ENCODE data around the gene FXYD5. TPM values are rescaled to one million over a fixed set of nuclear protein-coding genes. Genes with fewer than 3 reads are reported as not detected.

The FXYD5 gene
- total RNA-seq, 3 donors from 2014 or later: 363 to 466 (median 421) TPM

DNA sequence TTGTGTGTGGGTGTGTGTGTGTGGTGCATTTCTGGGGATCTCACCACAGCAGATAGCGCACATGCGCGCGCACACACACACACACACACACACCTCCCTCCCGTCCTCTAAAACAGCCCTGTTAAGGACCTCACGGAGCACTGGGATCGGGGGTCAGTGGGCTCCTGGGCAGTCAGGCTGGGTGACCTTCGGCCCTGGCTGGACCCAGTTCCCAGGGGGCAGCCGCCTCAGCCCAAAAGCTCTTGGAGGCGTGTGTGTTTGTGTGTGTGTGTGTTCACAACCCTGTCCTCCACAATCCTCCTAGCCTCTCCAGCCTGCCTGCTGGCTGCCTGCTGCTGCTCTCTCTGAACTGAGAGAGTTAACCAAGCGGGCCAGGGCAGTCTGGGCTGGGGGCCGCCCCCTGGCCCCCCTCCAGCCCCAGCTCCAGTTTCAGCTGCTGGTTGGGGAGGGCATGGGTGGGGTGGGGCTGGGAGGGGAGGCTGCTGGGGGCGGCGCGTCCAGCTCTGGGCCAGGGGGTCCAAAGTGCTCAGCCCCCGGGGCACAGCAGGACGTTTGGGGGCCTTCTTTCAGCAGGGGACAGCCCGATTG is 16.1 kb upstream of the FXYD5 start, which contains the start of gene FXYD1:
Gene FXYD1 (plus strand): TSS at position 520 of the 588 bp plus-strand sequence. CDS start 1,256 bp downstream, outside the sequence.
- H3K4me3 Mint-ChIP-seq: no peak within 1 kb of the TSS
- H3K27me3 Mint-ChIP-seq (ENCODE audit: low read depth): no peaks in the 10 kb centered on the region
- DNase-seq (no peak), ATAC-seq (no peak)
- H3K36me3 Mint-ChIP-seq (ENCODE audit: insufficient read depth): no peaks in the 10 kb centered on the region
- no peaks in the 10 kb centered on the region for H3K9me3 Mint-ChIP-seq
- H3K4me1 Mint-ChIP-seq (ENCODE audit: low read depth): peaks cover 22% of the 10 kb centered on the region

DNA sequence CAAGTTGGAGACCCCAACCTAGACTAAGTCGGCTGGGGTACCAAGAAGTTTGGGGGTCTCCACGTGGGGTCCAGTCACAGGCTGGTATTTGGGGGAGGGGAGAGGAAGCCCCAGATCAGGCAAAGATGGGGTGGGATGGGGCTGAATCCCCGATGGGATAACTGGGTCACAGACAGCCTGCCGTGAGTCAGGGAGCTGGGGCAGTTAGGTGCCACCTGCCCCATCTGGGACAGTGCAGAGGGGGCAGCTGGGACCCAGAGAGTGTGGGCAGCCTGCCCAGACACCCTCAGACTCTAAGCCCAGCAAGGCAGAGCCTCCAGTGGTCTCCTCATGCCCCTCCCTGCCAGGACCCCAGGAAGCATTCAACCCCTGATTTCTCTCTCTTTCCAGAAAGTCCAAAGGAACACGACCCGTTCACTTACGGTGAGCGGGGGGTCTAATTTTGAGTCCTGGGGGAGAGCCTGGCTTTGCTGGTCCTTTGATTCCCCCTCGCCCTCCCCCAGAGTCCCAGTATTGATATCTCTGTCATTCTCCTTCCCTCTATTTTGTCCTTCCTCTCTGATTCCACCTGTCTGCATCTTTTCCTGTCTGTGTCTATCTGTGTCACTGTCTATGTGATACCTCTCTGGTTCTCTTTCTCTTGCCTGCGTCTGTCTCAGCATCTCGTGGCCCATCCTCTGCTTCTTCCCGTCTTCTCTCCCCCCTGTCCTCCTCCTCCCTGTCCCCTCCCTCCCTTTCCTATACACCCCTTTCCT is 14.2 kb upstream of the FXYD5 start:
- no peak for DNase-seq
- no peak overlapping the region for H3K4me3 Mint-ChIP-seq

DNA sequence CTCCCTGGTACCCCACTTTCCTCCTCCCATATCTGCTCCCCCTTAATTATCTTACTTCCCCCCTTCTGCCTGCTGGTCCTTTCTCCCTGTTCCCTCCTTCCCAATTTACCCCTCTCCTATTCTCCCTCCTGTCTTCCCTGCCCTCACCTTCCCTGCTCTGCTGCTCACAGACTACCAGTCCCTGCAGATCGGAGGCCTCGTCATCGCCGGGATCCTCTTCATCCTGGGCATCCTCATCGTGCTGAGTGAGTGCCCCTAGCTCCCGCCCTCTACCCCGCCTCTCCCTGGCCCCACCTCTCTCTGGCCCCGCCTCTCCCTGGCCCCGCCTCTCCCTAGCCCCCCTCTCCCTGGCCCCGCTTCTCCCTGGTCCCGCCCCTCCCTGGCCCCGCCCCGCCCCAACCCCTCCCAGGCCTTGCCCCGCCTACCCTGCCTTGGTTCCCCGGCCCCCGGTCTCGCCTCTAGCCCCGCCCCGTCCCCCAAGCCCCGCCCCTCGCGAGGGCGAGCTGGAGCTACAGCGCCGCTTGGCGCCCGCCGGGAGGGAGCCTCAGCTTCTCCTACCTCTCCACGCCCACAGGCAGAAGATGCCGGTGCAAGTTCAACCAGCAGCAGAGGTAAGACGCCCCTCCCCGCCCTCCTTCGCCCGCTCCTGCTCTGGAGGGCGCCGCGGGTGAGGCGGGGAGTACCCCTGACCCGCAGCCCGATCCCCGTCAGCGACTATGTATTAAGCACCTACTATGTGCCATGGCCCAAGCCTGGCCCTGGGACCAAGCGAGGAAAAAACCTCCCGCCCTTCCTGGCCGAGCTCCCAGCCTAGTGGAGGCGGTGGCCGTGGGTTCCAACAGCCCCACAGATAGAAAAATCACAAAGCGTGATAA is 13.3 kb upstream of the FXYD5 start:
- H3K4me1 Mint-ChIP-seq (ENCODE audit: low read depth): peaks cover 34% of the 10 kb centered on the region

More for the DNA sequence above, 14.2 kb upstream of the FXYD5 start:
- Mint-ChIP-seq H3K4me1 (ENCODE audit: low read depth) (peaks cover 36% of the 10 kb centered on the region), H3K27me3 (ENCODE audit: low read depth) (no peaks in the 10 kb centered on the region), H3K36me3 (ENCODE audit: insufficient read depth) (no peaks in the 10 kb centered on the region), H3K9me3 (no peaks in the 10 kb centered on the region)
- ATAC-seq: no peak

DNA sequence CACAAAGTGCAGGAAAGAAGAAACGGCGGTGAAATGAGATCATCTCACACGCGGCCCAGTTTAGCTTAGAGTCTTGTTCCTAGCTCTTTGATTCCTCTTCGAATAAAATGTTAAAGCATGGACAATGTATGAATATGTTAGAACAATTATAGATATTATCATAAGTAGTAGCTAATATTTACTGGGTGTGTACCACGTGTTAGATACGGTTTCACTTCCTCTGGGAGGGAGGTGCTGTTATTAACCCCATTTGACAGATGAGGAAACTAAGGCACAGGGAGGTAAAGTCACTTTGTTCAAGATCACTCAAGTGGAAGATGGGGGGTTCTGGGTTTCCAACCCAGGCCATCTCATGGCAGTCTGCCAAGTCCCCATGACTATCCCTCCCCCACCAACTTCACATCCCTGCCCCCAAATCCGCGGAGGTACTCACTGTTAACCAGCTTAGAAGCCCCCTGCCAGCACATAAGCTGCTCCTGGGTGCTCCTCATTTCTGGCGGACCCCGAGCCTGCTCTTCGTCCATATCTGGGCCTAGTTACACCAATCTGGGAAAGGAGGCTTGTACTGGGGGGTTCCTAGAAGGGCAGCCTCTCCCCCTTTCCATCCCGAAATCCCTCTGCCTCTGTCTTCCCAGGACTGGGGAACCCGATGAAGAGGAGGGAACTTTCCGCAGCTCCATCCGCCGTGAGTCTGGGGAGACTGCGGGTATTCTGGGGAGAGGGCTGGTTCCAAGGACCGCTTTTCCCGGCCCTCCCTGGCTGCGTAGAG is 12.5 kb upstream of the FXYD5 start:
- ATAC-seq (peak; percentile 7 to 8), DNase-seq (no peak)
- Mint-ChIP-seq H3K9me3 (no peaks in the 10 kb centered on the region), H3K27me3 (ENCODE audit: low read depth) (no peaks in the 10 kb centered on the region), H3K36me3 (ENCODE audit: insufficient read depth) (no peaks in the 10 kb centered on the region), H3K4me3 (peak overlapping the region; percentile 76), H3K4me1 (ENCODE audit: low read depth) (peaks cover 34% of the 10 kb centered on the region)

More for the DNA sequence above, 13.3 kb upstream of the FXYD5 start:
- ATAC-seq (peak; percentile 87 to 90), DNase-seq (peak; percentile 97)
- no peaks in the 10 kb centered on the region for H3K36me3 Mint-ChIP-seq (ENCODE audit: insufficient read depth)
- H3K27me3 Mint-ChIP-seq (ENCODE audit: low read depth): no peaks in the 10 kb centered on the region
- H3K9me3 Mint-ChIP-seq: no peaks in the 10 kb centered on the region
- peak overlapping the region; percentile 76 for H3K4me3 Mint-ChIP-seq

DNA sequence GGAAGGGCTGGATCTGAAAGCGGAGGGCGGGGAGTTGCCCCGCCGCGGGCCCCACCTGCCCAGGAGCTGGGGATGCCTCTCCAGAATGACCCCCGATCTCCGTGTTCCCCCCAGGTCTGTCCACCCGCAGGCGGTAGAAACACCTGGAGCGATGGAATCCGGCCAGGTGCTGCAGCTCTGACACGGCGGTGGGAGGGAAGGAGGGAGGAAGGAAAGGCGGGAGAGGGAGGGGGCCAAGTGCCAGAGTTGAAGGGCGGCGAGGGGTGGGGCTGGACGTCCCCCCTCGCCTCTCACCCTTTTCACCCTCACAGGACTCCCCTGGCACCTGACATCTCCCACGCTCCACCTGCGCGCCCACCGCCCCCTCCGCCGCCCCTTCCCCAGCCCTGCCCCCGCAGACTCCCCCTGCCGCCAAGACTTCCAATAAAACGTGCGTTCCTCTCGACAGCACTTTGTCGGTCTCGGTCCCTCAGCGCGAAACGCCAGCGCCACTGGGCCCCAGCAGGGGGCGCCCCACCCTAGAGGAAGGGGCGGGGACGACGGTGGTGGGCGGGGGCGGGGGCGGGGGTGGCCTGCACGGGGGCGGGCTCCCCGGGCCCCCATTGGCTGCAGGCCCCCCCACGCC is 11.8 kb upstream of the FXYD5 start:
- no peaks in the 10 kb centered on the region for H3K9me3 Mint-ChIP-seq
- peak overlapping the region; percentile 76 for H3K4me3 Mint-ChIP-seq
- no peaks in the 10 kb centered on the region for H3K36me3 Mint-ChIP-seq (ENCODE audit: insufficient read depth)
- H3K27me3 Mint-ChIP-seq (ENCODE audit: low read depth): no peaks in the 10 kb centered on the region
- ATAC-seq (peak in 1 of 2 donors; percentile 15), DNase-seq (peak; percentile 70)
- peaks cover 31% of the 10 kb centered on the region for H3K4me1 Mint-ChIP-seq (ENCODE audit: low read depth)

DNA sequence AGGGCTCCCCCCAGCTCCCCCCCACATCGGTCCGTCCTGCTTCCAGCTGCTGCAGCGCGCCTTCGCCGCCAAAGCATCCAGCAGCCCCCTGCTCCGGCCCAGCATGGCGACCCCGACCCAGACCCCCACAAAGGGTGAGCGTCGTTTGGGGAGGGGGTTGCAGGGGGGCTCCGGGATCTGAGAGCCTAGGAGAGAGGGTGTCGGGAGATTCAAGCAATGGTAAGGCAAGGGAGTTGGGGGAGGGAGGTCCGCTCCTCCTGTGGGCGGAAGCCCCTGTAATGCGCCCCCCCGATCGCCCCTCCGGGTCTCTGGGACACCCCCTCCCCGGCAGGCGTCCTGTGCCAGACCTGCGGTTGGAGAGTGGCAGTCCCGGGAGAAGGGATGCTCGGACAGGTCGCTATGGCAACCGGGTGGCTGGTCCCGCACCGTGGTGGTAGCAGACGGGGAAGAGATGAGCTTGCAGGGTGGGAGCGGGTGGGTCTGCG is 11.3 kb upstream of the FXYD5 start, which contains the start of gene FXYD7:
Gene FXYD7 (plus strand): TSS at position 25 of the 485 bp plus-strand sequence. CDS start 79 bp downstream, at position 104.
- H3K4me3 Mint-ChIP-seq: peak within 1 kb of the TSS; percentile 76
- no peaks in the 10 kb centered on the region for H3K9me3 Mint-ChIP-seq
- no peak for DNase-seq
- ATAC-seq: no peak
- no peaks in the 10 kb centered on the region for H3K27me3 Mint-ChIP-seq (ENCODE audit: low read depth)
- H3K4me1 Mint-ChIP-seq (ENCODE audit: low read depth): peaks cover 31% of the 10 kb centered on the region
- H3K36me3 Mint-ChIP-seq (ENCODE audit: insufficient read depth): no peaks in the 10 kb centered on the region

DNA sequence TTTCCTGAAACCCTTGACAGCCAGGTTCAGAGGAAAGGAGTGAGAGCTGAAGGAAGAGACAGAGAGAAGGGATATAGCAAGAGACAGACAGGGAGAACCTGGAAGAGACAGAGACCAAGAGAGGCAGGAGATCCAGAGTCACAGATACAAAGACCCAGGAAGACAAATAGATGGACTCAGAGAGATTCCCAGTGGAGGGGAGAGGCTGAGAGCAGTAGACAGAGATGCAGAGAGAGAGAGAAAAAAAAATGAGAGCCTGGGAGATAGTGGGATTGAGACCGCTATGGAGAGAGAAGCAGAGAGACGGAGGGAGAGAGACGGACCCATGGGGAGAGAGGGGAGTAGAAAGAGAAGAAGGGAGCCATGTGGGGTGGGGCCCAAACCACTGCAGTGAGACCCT is 10.7 kb upstream of the FXYD5 start:
- ATAC-seq: no peak
- no peak for DNase-seq
- no peaks in the 10 kb centered on the region for H3K27me3 Mint-ChIP-seq (ENCODE audit: low read depth)
- no peaks in the 10 kb centered on the region for H3K36me3 Mint-ChIP-seq (ENCODE audit: insufficient read depth)
- no peaks in the 10 kb centered on the region for H3K9me3 Mint-ChIP-seq
- no peak overlapping the region for H3K4me3 Mint-ChIP-seq
- peaks cover 31% of the 10 kb centered on the region for H3K4me1 Mint-ChIP-seq (ENCODE audit: low read depth)

DNA sequence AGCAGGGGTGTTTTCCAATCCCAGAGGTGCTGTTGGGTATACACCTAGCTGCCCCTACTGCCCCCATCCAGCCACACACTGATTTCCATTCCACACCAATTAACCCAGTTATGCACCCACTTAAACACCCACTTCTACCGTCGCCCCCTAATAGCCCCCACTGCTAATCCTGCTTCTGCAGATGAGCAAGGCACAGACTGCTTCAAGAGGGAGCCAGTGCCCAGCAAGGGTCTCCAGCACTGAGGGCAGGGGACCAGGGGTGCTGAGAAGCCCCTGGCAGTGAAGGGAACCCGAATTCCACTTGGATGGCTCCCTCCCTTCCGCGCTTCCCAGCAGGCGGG is 10.3 kb upstream of the FXYD5 start:
- Mint-ChIP-seq H3K27me3 (ENCODE audit: low read depth) (no peaks in the 10 kb centered on the region), H3K36me3 (ENCODE audit: insufficient read depth) (no peaks in the 10 kb centered on the region), H3K4me1 (ENCODE audit: low read depth) (peaks cover 31% of the 10 kb centered on the region), H3K9me3 (no peaks in the 10 kb centered on the region), H3K4me3 (no peak overlapping the region)
- DNase-seq: no peak
- no peak for ATAC-seq

DNA sequence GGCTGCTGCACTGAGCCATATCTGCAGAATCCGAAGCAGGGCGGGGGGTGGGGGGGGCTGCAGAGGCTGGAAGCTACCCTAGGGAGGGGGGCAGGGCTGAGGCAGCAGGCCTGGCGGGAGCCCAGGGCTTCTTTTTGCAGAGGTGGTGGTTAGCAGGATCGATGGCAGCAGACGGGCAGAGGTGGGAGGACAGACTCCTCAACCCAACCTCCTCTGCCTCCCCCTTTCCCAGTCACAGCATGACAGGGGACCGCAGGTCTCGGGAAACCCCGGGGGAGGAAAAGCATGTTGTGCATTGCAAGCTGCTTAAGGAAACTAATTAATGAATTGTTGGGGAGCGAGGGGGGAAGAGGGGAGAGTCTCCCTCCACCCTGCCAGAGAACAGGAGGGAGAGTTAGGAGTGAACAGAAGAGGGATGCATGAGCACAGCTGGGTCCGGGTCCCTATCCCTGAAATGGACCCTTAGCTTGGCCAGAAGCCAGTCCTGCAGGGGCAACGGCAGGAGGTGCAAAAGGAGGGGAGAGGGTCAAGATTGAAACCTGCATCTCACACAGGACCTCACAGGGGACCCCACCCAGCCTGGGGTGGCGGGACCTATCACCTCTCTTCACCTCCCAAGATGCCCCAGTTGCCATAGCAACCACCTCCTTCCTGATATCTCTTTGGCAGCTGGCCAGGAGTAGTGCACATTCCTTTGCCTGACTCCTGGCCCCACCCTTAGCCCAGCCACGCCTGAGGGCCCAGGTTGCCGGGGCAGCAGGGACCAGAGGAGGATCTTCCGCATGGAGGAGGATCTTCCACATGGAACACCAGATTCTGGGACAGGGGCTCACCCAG is 9.7 kb upstream of the FXYD5 start:
- Mint-ChIP-seq H3K4me1 (ENCODE audit: low read depth) (peaks cover 31% of the 10 kb centered on the region), H3K4me3 (no peak overlapping the region), H3K9me3 (no peaks in the 10 kb centered on the region), H3K27me3 (ENCODE audit: low read depth) (no peaks in the 10 kb centered on the region), H3K36me3 (ENCODE audit: insufficient read depth) (no peaks in the 10 kb centered on the region)
- no peak for DNase-seq
- no peak for ATAC-seq

DNA sequence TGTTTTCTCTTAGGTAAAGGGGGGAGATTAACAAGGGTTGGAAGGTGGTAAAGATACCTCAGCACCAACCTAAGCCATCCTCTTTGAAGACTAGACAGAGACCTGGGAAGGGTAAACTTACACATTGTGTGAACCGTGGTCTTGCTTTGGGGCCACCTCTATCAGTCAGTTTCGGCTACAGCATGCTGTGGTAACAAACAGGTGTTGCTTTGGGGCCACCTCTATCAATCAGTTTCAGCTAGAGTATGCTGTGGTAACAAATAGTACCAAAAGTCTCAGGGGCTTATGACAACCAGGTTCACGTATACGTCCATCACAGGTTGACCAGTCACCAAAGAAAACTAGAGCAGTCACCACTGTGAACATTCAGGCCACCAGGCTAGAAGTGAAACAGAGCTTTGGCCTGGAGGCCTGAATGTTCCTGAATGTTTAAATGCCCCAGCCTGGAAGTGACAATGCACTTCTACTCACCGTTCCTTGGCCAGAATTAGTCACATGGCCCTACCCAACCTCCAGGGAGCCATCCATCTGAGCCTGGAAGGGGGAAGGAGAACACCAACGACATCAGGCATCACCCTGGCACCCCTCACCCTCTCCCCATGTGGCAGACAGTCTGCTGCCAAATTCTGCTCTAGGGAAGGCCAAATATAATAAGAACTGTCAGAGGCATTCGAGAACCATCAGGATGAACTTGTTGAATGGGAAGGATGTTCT is 7.6 kb upstream of the FXYD5 start:
- H3K9me3 Mint-ChIP-seq: no peaks in the 10 kb centered on the region
- DNase-seq: no peak
- H3K4me3 Mint-ChIP-seq: no peak overlapping the region
- ATAC-seq: no peak
- peaks cover 20% of the 10 kb centered on the region for H3K4me1 Mint-ChIP-seq (ENCODE audit: low read depth)
- H3K36me3 Mint-ChIP-seq (ENCODE audit: insufficient read depth): no peaks in the 10 kb centered on the region
- H3K27me3 Mint-ChIP-seq (ENCODE audit: low read depth): no peaks in the 10 kb centered on the region

DNA sequence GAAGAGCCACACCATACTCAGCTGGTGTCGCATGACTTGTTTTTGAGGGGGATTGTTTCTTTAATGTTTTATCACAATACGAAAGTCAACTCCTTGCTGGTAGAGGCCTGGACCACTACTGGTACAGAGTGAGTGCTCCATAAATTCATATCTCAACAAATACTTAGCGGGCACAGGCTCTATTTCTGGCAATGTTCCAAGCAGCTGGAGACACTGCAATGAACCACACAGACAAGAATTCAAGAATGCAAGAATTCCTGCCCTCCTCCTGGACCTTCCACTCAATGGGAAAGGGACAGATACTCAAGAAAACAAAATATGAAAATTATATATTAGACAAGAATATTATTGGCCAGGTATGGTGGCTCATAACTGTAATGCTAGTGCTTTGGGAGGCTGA is 5.1 kb upstream of the FXYD5 start:
- H3K27me3 Mint-ChIP-seq (ENCODE audit: low read depth): no peaks in the 10 kb centered on the region
- ATAC-seq (no peak), DNase-seq (no peak)
- peaks cover 14% of the 10 kb centered on the region for H3K4me1 Mint-ChIP-seq (ENCODE audit: low read depth)
- no peak overlapping the region for H3K4me3 Mint-ChIP-seq
- no peaks in the 10 kb centered on the region for H3K9me3 Mint-ChIP-seq
- H3K36me3 Mint-ChIP-seq (ENCODE audit: insufficient read depth): no peaks in the 10 kb centered on the region

DNA sequence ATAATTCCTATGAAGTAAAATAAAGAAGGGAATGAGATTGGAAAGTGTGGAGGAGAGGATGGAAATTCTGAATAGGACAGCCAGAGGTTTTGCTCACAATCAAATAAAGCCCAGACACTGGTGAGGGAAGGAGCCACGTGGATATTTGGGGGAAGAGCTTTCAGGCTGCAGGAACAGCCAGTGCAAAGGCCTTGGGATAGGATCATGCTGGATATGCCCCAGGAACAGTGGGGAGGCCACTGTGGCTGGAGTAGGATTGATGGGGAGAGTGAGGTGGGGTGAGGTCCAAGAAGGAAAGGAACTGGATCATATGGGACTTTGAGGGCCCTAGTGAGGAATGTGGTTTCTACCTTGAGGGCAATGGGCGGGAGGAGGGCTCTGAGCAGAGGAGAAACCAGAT is 4.1 kb upstream of the FXYD5 start:
- Mint-ChIP-seq H3K4me3 (no peak overlapping the region), H3K27me3 (ENCODE audit: low read depth) (no peaks in the 10 kb centered on the region), H3K4me1 (ENCODE audit: low read depth) (peaks cover 8% of the 10 kb centered on the region), H3K9me3 (no peaks in the 10 kb centered on the region), H3K36me3 (ENCODE audit: insufficient read depth) (no peaks in the 10 kb centered on the region)
- DNase-seq: no peak
- no peak for ATAC-seq

All from activated T-cell treated with anti-CD3 and anti-CD28 coated beads, Interleukin-2, amount 50 U/mL, for 4 hours (primary cell).